Fibroblast of skin of right quadriceps (primary cell): ENCODE results near the gene PCDHGC5.
A peak's percentile ranks its signal among the peaks of the same experiment; 100 is the strongest.

Source experiments
- DNase-seq: peaks from one replicate; pipeline ENCODE4 v3.0.0-alpha.2; 2013

Gene PCDHGC5

DNA sequence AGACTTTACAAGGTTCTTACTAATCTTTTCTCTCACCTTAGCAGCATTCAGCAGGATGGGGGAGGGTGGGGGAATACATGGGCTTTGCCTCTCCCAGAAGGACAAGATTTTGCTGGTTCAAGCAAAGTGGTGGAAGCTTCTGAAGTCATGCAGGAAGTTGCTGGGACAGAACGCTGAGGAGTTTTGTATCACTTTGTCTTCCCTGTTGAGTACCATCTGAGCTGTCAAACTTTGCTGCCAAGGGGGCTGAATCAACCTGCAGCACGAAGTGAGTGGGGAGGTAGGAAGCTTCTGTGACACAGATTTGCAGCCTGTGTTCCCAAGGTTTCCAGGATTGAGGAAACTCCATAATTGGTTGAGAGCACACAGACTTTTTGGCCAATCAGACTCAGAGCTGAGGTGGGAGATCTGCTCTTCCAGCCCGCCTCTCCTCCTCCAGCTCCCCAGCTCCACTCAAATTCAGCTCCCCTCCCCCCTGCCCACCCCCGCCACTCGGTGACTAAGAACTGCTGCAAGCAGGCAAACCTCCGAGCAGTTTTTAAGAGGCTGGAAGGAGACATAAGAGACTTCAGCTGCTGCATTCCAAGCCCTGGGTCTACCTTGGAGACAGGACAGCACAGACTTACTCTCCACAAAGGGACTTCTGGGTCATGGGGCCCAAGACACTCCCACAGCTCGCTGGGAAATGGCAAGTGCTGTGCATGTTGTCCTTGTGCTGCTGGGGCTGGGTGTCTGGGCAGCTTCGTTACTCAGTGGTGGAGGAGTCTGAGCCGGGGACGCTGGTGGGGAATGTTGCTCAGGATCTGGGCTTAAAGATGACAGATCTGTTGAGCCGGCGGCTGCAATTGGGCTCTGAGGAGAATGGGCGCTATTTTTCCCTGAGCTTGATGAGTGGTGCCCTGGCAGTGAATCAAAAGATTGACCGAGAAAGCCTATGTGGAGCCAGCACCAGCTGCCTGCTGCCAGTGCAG lies at the start of gene PCDHGC5:
TSS of gene PCDHGC5 (plus strand) at position 491 of the 971 bp plus-strand sequence. CDS start at position 651, 160 bp downstream.
- DNase-seq, result peak; percentile 89

DNA sequence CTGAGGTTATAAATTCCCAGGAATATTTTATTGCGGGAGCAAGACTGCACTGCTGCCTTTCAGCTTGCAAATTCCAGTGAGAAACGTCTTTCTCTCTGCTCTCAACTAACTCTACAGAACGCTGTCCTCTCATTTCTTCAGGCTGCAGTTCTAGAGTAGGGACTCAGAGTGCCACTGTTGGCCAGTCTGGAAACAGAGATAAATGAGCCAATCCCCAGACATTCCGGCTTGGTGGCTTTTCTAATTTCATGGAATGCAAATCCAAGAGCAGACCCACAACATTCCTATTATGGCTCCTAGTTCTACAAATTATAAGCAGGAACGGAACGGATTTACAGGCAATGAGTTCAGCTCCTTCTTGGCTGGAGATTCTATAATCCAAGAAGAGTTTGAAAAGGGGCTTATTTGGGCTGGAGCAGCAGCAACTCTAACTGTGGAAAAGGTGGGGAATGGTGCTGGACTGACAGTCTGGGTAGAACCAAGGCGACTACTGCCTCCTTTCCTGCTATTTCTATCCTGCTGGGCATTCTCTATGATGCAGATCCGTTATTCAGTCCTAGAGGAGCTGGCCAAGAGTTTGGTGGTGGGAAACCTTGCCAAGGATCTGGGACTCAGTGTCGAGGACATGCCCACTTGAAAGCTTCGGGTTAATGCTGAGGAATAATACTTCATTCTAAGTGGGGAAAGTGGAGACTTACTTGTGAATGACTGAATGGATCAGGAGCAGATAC lies 49.3 kb upstream of the PCDHGC5 start:
- peak; percentile 25 for DNase-seq

DNA sequence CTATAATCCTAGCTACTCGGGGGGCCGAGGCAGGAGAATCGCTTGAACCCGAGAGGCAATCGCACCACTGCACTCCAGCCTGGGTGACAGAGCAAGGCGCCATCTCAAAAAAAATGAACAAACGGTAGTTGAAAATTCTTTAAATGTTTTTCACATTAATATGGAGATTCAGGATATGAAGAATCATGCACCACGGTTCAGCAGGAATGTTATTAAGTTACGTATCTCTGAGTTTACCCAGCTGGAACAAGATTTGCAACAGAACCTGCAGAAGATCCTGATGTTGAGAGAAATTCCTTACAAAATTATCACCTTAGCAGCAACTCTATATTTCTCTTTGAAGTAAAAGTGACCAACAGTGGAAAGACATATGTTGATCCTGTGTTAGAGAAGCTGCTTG lies 48.5 kb upstream of the PCDHGC5 start:
- no peak for DNase-seq

DNA sequence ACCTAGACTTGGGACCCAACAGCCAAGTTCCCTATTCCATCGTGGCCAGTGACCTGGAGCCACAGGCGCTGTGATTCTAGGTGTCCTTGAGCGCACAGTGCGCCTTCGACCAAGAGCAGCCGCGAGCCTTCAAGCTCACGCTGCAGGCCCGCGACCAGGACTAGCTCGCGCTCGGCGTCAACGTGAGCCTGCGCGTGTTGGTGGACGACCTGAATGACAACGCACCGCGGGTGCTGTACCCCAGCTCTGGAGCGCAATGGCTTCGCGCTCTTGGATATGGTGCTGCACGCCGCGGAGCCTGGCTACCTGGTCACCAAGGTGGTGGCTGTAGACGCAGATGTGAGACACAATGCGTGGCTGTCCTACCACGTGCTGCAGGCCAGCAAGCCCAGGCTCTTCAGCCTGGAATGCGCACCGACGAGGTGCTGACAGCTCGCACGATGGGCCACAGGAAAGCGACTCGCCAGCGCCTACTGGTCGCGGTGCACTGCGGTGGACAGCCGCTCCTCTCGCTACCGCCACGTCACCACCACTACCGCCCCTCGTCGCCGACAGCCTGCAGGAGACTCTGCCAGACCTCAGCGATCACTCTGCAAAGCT lies 47.2 kb upstream of the PCDHGC5 start:
- DNase-seq, result no peak

GRCh38 chr5:141465351-141465750 lies 23.5 kb upstream of the PCDHGC5 start:
- DNase-seq, result peak; percentile 46

DNA sequence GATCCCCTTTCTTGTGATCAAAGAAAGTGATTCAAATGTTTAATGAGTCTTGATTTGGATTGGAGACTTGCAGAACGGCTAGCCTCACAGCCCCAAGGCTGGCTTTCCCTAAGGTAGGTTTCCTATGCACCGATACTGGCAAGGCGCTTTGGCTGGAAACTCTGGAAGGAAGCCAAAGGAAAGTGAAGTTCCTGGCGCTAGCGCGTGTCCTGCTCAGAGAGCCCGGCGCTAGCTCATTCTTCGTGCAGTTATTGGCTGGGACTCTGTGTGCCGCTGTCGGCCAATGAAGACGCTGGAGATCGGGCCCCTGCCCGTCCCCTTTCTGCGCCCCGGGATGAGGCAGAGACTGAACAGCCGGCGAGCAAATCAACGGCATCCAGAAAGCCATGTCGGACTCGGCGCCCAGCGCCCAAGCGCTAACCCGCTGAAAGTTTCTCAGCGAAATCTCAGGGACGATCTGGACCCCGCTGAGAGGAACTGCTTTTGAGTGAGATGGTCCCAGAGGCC lies 13.2 kb upstream of the PCDHGC5 start, which contains the start of gene PCDHGC3:
TSS of gene PCDHGC3 (plus strand) at position 342 of the 507 bp plus-strand sequence. CDS start at position 493, 151 bp downstream.
- DNase-seq, result peak; percentile 97

GRCh38 chr5:141476132-141476911 lies 12.6 kb upstream of the PCDHGC5 start:
- DNase-seq, result peak; percentile 81

DNA sequence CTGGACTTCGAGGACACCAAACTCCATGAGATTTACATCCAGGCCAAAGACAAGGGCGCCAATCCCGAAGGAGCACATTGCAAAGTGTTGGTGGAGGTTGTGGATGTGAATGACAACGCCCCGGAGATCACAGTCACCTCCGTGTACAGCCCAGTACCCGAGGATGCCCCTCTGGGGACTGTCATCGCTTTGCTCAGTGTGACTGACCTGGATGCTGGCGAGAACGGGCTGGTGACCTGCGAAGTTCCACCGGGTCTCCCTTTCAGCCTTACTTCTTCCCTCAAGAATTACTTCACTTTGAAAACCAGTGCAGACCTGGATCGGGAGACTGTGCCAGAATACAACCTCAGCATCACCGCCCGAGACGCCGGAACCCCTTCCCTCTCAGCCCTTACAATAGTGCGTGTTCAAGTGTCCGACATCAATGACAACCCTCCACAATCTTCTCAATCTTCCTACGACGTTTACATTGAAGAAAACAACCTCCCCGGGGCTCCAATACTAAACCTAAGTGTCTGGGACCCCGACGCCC lies 11.8 kb upstream of the PCDHGC5 start:
- no peak for DNase-seq

DNA sequence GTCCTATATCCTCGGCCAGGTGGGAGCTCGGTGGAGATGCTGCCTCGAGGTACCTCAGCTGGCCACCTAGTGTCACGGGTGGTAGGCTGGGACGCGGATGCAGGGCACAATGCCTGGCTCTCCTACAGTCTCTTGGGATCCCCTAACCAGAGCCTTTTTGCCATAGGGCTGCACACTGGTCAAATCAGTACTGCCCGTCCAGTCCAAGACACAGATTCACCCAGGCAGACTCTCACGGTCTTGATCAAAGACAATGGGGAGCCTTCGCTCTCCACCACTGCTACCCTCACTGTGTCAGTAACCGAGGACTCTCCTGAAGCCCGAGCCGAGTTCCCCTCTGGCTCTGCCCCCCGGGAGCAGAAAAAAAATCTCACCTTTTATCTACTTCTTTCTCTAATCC lies 11.1 kb upstream of the PCDHGC5 start:
- DNase-seq, result no peak

DNA sequence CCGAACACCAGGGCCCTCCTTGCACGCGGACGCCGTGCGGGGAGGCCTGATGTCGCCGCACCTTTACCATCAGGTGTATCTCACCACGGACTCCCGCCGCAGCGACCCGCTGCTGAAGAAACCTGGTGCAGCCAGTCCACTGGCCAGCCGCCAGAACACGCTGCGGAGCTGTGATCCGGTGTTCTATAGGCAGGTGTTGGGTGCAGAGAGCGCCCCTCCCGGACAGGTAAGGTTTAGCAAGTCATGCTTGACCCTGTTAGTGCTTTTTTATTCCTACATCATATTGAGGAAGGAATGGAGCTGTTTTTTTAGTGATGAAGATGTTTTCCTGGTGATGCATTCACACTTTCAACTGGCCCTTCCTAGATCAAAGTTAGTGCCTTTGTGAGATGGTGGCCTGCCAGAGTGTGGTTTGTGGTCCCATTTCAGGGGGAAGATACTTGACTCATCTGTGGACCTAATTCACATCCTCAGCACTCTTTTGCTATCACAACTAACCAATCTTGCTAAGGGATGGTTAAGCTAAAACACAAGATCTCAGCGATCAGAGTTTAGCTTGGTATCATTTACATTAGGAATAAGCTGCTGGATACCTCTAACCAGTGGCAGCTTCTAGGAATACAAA lies 10.4 kb upstream of the PCDHGC5 start:
- peak; percentile 59 for DNase-seq

GRCh38 chr5:141479776-141480175 lies 9.1 kb upstream of the PCDHGC5 start:
- DNase-seq, result no peak

GRCh38 chr5:141483902-141484301 lies 5.0 kb upstream of the PCDHGC5 start:
- no peak for DNase-seq

DNA sequence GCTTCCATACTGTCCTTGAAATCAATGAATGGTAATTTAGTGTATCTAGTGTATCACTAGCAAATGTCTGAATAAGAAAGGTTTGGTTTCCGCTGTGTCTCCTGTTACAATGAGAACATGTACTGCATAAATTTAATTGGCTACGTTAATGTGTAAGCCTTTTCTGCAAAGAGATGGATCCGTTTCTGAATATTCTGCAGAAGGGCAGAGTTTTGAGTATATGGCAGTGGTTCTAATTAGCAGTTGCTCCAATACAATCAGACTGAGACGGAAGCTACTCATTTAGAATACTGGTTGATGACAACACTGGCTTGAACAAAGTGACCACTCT lies 4.6 kb upstream of the PCDHGC5 start:
- no peak for DNase-seq

GRCh38 chr5:141484641-141485311 lies 4.1 kb upstream of the PCDHGC5 start, which contains the start of gene PCDHGC4:
PCDHGC4 (plus strand) TSS chr5:141485030; CDS start chr5:141485174, 144 bp downstream.
- DNase-seq, result no peak

DNA sequence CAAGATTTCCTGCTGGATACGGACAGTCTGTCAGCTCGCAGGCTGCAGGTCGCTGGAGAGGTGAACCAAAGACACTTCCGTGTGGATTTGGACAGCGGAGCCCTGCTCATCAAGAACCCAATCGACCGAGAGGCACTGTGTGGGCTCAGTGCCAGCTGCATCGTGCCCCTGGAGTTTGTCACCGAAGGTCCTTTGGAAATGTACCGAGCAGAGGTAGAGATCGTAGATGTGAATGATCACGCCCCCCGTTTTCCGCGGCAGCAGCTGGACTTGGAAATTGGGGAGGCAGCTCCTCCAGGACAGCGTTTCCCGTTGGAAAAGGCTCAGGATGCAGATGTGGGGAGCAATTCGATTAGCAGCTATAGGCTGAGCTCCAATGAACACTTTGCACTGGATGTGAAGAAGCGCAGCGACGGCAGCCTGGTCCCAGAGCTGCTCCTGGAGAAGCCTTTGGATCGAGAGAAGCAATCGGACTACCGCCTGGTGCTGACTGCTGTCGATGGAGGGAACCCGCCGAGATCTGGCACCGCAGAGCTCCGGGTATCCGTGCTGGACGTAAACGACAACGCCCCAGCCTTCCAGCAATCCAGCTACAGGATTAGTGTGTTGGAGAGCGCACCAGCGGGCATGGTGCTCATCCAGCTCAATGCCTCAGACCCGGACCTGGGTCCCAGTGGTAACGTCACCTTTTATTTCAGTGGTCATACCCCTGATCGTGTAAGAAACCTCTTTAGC lies 3.4 kb upstream of the PCDHGC5 start:
- no peak for DNase-seq

GRCh38 chr5:141486091-141486490 lies 2.8 kb upstream of the PCDHGC5 start:
- no peak for DNase-seq

DNA sequence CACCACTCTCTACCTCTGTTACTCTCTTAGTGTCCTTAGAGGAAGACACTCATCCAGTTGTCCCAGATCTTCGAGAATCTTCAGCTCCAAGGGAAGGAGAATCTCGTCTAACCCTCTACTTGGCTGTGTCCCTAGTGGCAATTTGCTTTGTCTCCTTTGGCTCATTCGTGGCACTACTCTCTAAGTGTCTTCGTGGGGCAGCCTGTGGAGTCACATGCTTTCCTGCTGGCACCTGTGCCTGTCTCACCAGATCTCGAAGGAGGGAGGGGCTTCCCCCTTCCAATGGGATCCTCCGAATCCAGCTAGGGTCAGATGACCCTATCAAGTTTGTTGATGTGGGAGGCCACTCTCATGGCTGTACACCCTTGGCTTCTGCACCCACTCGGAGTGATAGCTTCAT lies 1.8 kb upstream of the PCDHGC5 start:
- DNase-seq, result no peak

GRCh38 chr5:141489841-141490240 lies 960 bp downstream of the PCDHGC5 start:
- no peak for DNase-seq

GRCh38 chr5:141490271-141490670 lies 1.4 kb downstream of the PCDHGC5 start:
- DNase-seq, result no peak

DNA sequence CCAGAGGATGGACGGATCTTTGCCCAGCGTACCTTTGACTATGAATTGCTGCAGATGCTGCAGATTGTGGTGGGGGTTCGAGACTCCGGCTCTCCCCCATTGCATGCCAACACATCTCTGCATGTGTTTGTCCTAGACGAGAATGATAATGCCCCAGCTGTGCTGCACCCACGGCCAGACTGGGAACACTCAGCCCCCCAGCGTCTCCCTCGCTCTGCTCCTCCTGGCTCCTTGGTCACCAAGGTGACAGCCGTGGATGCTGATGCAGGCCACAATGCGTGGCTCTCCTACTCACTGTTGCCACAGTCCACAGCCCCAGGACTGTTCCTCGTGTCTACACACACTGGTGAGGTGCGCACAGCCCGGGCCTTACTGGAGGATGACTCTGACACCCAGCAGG lies 1.9 kb downstream of the PCDHGC5 start:
- no peak for DNase-seq
